SK-N-SH treated with all-trans-retinoic acid at 6 μM for 48 hours (cell line): ENCODE data around the gene CPD.

Experiments
- CREB5 ChIP-seq: fragments of 250-450 bp; sonication (Bioruptor Pico); IDR thresholded peaks from 2 replicates; pipeline ENCODE4 v1.5.1; 2020; ENCODE audit warnings: low read depth, mild to moderate bottlenecking, moderate library complexity
- ESRRG ChIP-seq: fragments of 250-450 bp; sonication (Bioruptor Pico); IDR thresholded peaks from 2 replicates; pipeline ENCODE4 v1.6.1; 2021; ENCODE audit warnings: mild to moderate bottlenecking
- OSR1 ChIP-seq: fragments of 250-450 bp; sonication (Bioruptor Pico); IDR thresholded peaks from 2 replicates; pipeline ENCODE4 v1.8.0; 2022; ENCODE audit warnings: moderate library complexity, mild to moderate bottlenecking, inconsistent platforms
- PATZ1 ChIP-seq: fragments of 250-450 bp; sonication (Bioruptor Pico); IDR thresholded peaks from 2 replicates; pipeline ENCODE4 v1.8.0; 2020; ENCODE audit warnings: mild to moderate bottlenecking, moderate library complexity, borderline replicate concordance
- PPARA ChIP-seq: fragments of 250-450 bp; sonication (Bioruptor Pico); IDR thresholded peaks from 2 replicates; pipeline ENCODE4 v1.5.0; 2020; ENCODE audit warnings: mild to moderate bottlenecking, borderline replicate concordance
- RARB ChIP-seq: fragments of 250-450 bp; sonication (Bioruptor Pico); IDR thresholded peaks from 2 replicates; pipeline ENCODE4 v1.8.0; 2021; ENCODE audit warnings: mild to moderate bottlenecking, moderate library complexity
- SNAI2 ChIP-seq: fragments of 250-450 bp; sonication (Bioruptor Pico); IDR thresholded peaks from 2 replicates; pipeline ENCODE4 v1.5.0; 2020; ENCODE audit warnings: mild to moderate bottlenecking, moderate library complexity
- TCF4 ChIP-seq: fragments of 250-450 bp; sonication (Bioruptor Pico); IDR thresholded peaks from 2 replicates; pipeline ENCODE4 v1.8.0; 2021; ENCODE audit warnings: mild to moderate bottlenecking, moderate library complexity, borderline replicate concordance
- TSHZ2 ChIP-seq: fragments of 250-450 bp; sonication (Bioruptor Pico); IDR thresholded peaks from 2 replicates; pipeline ENCODE4 v1.5.0; 2020; ENCODE audit warnings: mild to moderate bottlenecking, moderate library complexity
- ZFP3 ChIP-seq: fragments of 250-450 bp; sonication (Bioruptor Pico); IDR thresholded peaks from 2 replicates; pipeline ENCODE4 v1.5.0; 2020; ENCODE audit warnings: mild to moderate bottlenecking, moderate library complexity
- ZFP30 ChIP-seq: fragments of 450-650 bp; formaldehyde crosslinking; IDR thresholded peaks from 2 replicates; pipeline ENCODE4 v1.5.0; 2022; ENCODE audit warnings: mild to moderate bottlenecking, moderate library complexity
- ZNF565 ChIP-seq: fragments of 450-650 bp; formaldehyde crosslinking; conservative IDR thresholded peaks from 2 replicates; pipeline ENCODE4 v1.5.0; 2020; ENCODE audit warnings: low read depth, mild to moderate bottlenecking, moderate library complexity
- ZNF70 ChIP-seq: fragments of 450-650 bp; formaldehyde crosslinking; IDR thresholded peaks from 2 replicates; pipeline ENCODE4 v1.5.0; 2020; ENCODE audit warnings: mild to moderate bottlenecking, moderate library complexity
- ZNF8 ChIP-seq: fragments of 450-650 bp; formaldehyde crosslinking; IDR thresholded peaks from 2 replicates; pipeline ENCODE4 v1.5.0; 2020; ENCODE audit warnings: mild to moderate bottlenecking, moderate library complexity

- TF ChIP-seq ZFP30 (CRISPR knock-in tag) (no peak), ZNF8 (no peak), CREB5 (CRISPR knock-in tag) (no peak), ZFP3 (no peak), SNAI2 (no peak), TSHZ2 (no peak), ZNF565 (CRISPR knock-in tag) (no peak), PATZ1 (CRISPR knock-in tag) (no peak), RARB (CRISPR knock-in tag) (no peak), ESRRG (no peak), PPARA (CRISPR knock-in tag) (no peak), OSR1 (no peak), ZNF70 (CRISPR knock-in tag) (no peak), TCF4 (CRISPR knock-in tag) (no peak)
These were observed 6.0 kb upstream of the CPD start for GRCh38 chr17:30372755-30373154.
